Measurements from ENCODE around the gene VAC14. TPM values are rescaled to one million over a fixed set of nuclear protein-coding genes. Genes with fewer than 3 reads are reported as not detected.

Gene VAC14
- total RNA-seq, 1 experiment from 2014 or later: 49.9 TPM

DNA sequence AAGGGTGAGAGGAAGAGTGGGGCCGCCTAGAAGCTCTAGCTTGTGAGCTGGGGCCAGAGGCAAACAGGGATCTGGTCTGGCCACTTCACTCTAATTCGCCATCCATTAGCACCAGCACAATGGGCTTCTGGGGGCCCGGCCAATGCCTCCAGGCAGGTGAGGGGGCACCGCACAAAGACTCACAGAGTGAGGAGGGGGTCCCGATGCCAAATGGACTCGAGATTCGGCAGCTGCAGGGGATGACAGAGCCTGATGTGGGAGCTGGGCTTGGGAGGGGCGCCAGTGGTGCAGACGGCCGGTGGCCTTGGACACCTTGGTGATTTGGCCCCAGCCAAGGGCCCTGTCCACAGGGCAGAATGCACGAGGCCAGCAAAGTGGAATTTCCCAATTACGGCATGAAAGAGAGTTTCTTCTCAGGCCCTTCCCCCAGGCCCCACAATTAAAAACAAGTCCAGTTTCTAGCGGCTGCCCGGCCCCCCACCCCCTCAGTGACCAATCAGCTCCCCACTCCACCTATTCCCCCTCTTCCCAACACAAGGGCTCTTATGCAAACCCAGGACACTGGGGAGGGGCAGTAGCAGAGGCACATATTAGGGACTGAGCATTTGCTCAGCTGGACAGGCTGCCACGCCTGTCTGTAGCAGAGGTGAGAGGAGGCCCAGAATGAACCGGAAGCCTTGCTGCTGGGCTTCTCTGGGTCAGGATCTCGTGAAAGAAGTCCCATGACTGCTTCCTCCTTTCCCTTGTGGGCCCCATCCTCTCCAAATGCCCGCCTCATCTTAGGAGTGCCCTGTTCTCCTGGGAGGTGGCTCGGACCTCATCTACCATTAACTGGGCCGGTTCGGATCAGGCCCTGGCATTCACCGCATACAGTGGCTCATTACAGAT lies 75.7 kb downstream of the VAC14 start:
- Histone ChIP-seq H3K4me2 (ENCODE audit: insufficient read depth, insufficient read length, low read length) (no peak overlapping the region), H3K4ac (ENCODE audit: low read depth, low read length) (no peak overlapping the region), H3K4me1 (ENCODE audit: insufficient read depth, low read length) (no peaks in the 10 kb centered on the region), H3K27ac (ENCODE audit: insufficient read length, low read depth, low read length) (no peak overlapping the region), H3K79me1 (ENCODE audit: insufficient read depth, low read depth, low read length, poor library complexity, severe bottlenecking) (no peaks in the 10 kb centered on the region), H3T11ph (ENCODE audit: low read length) (no peak overlapping the region), H3K18ac (ENCODE audit: insufficient read length, low read depth, low read length) (no peak overlapping the region), H2BK15ac (ENCODE audit: low read depth, low read length) (no peak overlapping the region), H2AFZ (ENCODE audit: low read length) (no peak overlapping the region), H4K5ac (ENCODE audit: insufficient read length, low read depth, low read length) (no peak overlapping the region), H2BK20ac (ENCODE audit: low read depth, low read length, poor library complexity, severe bottlenecking) (no peak overlapping the region), H3K27me3 (ENCODE audit: insufficient read depth, low read length) (no peaks in the 10 kb centered on the region), H2BK12ac (ENCODE audit: insufficient read length, low read depth, low read length) (no peak overlapping the region), H2BK120ac (ENCODE audit: low read depth, low read length, poor library complexity, severe bottlenecking) (no peak overlapping the region), H2AK5ac (ENCODE audit: insufficient read length, low read length) (no peak overlapping the region), H3K23ac (ENCODE audit: insufficient read length, low read depth, low read length) (no peak overlapping the region), H3K23me2 (ENCODE audit: insufficient read length, low read depth, low read length, poor library complexity, severe bottlenecking) (no peaks in the 10 kb centered on the region), H3K79me2 (ENCODE audit: insufficient read depth, low read length) (no peaks in the 10 kb centered on the region), H3K9ac (ENCODE audit: extremely low read depth, insufficient read length, low read length) (no peak overlapping the region), H4K8ac (replicated peaks; ENCODE audit: insufficient read length, low read depth, low read length) (no peak overlapping the region), H3K14ac (ENCODE audit: insufficient read depth, low read length) (no peak overlapping the region), H3K9me3 (ENCODE audit: control insufficient read depth, low read depth, low read length) (no peaks in the 10 kb centered on the region), H2BK5ac (ENCODE audit: insufficient read length, low read length) (no peak overlapping the region), H4K91ac (ENCODE audit: insufficient read length, low read depth, low read length) (no peak overlapping the region), H4K20me1 (ENCODE audit: control insufficient read depth, insufficient read depth, insufficient read length) (no peaks in the 10 kb centered on the region), H3K56ac (ENCODE audit: insufficient read length, low read depth, low read length) (no peak overlapping the region)
- TF ChIP-seq, protein P1, sequence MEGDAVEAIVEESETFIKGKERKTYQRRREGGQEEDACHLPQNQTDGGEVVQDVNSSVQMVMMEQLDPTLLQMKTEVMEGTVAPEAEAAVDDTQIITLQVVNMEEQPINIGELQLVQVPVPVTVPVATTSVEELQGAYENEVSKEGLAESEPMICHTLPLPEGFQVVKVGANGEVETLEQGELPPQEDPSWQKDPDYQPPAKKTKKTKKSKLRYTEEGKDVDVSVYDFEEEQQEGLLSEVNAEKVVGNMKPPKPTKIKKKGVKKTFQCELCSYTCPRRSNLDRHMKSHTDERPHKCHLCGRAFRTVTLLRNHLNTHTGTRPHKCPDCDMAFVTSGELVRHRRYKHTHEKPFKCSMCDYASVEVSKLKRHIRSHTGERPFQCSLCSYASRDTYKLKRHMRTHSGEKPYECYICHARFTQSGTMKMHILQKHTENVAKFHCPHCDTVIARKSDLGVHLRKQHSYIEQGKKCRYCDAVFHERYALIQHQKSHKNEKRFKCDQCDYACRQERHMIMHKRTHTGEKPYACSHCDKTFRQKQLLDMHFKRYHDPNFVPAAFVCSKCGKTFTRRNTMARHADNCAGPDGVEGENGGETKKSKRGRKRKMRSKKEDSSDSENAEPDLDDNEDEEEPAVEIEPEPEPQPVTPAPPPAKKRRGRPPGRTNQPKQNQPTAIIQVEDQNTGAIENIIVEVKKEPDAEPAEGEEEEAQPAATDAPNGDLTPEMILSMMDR (conservative IDR thresholded peaks at IDR 0.05): no peak
- Mint-ChIP-seq H3K36me3 (ENCODE audit: insufficient read depth in 1 of 3, low read depth in 3 of 3) (peaks cover 14 to 35% (median 26%) of the 10 kb centered on the region in 3 experiments), H3K4me3 (no peak overlapping the region), H3K27me3 (ENCODE audit: low read depth) (no peaks in the 10 kb centered on the region), H3K9me3 (no peaks in the 10 kb centered on the region), H3K4me1 (peaks cover 4 to 18% of the 10 kb centered on the region in 2 experiments; a peak in 3 of 4 replicates), H3K27ac (peak overlapping the region; percentile 68 to 88 (median 77); a peak in 5 of 7 replicates)
- no CpG with 5 or more reads among the region's 22 CpGs for WGBS (ENCODE audit: extremely low coverage, insufficient read length, low lambda C conversion rate)
- no peak for DNase-seq
